RPMI8226 (cell line): Measurements from ENCODE around the gene TUBGCP6.

ENCODE experiments used
- DNase-seq: peaks from one replicate; pipeline ENCODE4 v3.0.0-alpha.2; 2015

Gene TUBGCP6

DNA sequence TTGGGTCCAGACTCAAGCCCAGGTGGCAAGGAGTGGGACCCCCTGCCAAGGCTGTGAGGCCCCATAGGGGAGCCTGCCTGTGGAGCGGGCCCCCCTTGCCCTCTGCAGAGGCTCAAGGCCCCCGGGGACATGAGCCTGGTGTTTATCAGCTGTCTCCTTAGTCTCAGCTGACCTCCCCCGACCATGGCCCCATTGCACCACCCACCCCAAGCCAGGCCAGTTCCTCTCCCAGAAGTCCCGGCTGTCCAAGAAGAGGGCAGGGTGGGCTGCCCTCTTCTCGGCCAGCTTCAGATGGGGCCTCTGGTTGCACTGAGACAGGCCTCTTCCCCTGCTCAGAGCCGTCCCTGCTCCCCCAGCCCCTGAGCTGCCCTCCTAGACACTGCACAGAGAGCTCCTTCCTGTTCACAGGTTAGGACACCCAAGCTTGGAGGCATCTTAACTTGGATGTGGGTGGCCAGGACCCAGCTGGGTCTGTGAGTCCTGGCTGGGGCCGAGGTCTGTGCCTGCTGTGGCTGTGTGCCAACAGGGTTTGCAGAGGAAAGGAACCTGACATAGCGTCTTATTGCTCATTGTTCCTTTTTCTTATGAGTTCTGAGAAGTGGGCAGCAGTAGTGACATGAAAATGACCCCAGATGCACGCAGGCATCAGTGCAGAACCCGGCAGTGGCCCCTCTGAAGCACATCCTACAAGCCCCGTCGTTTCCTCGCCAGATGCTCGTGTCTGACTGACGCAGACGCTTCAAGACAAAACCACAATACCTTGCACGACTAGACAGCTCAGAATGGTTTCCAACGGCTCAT lies 53.7 kb downstream of the TUBGCP6 start:
- DNase-seq: peak; percentile 91

DNA sequence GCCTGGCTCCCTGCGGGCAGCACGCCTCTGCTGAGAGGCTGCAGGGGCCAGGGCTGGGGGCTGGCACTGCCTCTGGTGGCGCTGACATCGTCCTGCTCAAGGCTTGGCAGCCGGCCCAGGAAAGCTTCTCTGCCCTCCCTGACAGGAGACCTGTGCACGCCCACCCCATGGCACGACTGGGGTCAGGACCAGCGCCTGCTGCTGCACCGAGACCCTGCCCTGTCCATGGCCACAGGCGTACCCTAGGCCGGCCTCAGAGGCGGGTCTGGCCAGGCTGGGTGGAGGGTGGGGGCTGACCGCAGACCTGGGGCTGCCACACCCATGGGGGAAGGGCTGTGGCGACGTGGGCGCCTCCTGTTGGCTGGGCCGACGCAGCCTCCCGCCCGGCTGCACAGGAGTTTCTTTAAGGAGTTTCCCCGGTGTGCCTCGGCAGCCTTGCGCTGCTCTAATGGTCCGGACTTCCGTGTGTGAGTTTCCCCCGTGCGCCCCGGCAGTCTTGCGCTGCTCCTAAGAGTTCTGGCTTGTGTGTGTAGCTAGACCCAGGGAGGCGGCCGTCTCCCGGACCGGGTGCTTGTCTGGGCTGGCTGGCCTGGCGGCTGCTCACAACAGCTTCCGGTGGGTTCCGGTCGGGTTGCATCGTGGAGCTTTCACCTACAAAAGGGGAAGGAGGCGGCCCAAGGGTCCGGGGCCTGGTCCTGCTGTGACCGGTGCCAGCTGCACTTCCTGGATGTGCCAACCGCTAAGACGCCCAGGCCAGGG lies 54.5 kb downstream of the TUBGCP6 start:
- peak; percentile 93 for DNase-seq

DNA sequence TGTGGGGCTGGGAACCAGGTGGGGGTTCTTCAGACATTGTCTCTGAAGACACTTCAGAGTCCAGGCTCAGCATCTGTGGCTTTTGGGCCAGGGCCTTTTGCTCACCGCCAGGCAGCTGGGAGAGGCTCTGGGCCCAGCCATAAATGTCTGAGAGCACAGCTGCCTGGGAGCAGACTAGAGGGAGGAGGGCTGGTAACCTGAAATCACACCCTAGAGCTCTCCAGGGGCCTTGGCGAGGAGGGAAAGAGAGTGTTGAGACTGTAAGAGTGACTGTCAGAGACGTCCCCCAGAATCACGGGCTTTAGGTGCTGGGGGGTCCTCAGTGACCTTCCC lies 55.0 kb downstream of the TUBGCP6 start:
- peak; percentile 81 for DNase-seq

DNA sequence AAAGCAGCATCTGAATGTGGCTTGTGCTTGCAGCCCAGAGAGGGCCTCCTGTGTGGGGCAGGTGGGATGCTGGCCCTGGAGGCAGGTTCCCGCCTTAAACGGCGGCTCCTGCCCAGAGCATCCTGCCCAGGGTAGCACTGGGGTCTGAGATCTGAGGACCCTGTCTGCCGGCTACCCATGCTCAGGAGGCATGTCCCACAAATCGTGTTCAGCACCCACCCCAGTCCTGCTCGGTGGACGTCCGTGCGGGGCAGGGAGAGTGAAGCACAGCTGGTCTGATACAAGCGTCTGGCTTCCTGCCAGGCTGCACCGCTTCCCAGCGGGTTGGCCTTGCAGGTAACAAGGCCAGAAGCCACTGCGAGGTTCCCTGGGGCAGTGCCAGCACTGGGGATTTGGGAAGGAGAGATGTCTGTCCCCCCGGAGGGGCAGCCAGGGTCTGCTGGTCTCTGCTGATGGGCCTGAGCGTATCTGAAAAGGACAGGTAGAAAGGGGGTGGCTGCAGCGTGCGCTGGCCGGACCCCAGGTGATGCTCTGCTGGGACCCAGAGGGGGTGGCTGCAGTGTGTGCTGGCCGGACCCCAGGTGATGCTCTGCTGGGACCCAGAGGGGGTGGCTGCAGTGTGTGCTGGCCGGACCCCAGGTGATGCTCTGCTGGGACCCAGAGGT lies 55.5 kb downstream of the TUBGCP6 start:
- peak; percentile 86 for DNase-seq

DNA sequence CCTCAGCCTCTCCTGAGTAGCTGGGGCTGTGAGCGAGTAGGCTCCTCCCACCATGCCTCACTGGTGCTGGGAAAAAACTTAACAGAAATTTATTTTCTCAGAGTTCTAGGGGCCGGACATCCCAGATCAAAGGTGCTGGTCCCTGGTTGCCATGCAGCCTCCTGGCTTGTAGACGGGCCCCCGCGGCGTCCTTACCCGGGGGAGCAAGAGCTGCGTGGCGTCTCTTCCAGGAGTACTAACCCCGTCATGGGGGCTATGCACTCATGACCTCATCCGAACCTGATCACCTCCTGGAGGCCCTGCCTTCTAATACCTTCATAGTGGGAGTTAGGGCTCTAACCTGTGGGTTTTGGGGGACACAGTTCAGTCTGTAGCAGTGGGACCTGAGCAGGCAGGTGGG lies 56.5 kb downstream of the TUBGCP6 start:
- DNase-seq: no peak

DNA sequence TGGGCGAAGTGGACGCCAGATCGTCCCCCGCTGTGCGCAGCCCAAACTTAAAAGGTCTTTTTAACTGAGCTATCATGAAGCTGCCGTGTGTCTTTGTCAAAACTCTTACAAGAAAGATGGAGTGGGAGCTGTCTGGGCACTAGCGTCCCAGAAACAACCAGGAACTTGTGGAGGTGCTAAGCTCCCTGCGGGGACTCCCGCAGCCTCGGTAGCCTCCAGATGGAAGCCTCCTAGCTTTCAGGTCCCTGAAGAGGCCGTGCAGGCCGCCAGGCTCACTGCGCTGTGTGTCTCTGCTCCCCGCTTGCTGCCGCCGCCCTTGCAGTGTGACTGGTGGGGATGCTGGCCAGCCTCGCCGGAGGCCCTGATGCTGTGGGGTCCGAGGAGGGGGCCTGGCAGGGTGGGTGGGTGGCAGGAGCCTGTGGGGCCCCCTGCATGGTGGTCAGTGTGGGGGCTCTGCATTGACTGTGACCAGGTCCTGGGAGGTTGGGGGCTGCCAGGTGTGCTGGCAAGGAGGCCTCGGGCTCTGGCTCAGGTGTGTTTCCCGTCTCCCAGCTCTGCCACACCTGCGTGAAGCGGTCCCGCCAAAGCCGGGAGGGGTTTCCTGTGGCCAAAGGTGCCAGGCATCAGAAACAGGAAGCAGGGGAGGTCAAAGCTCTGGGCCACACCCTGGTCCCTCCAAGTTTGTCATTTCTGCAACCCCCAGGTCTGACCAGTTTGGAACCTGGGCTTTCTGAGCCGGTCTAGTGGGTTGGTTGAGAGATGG lies 57.9 kb downstream of the TUBGCP6 start:
- peak; percentile 74 for DNase-seq

DNA sequence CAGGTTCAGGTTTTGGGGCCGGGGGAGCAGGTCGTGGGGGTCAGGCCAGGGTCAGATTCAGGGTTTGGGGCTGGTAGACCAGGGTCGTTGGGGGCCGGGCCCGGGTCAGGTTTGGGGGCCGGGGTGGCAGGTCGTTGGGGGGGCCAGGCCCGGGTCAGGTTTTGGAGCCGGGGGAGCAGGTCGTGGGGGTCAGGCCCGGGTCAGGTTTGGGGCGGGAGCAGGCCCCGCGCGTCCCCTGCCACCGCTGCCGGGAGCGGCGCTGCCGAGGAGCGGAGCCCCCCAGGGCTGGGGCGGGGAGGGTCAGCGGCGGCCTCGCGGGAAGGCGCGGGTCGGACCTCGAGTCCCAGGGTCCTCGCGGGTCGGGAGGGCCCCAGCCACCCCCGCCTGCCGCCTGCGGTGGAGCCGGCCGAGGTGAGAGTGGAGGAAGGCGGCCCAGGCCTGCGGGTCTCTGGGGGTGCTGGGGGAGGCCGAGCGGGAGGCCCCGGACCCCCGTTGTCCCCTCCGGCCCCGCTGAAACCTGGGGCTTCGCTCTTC lies 58.6 kb downstream of the TUBGCP6 start:
- no peak for DNase-seq

DNA sequence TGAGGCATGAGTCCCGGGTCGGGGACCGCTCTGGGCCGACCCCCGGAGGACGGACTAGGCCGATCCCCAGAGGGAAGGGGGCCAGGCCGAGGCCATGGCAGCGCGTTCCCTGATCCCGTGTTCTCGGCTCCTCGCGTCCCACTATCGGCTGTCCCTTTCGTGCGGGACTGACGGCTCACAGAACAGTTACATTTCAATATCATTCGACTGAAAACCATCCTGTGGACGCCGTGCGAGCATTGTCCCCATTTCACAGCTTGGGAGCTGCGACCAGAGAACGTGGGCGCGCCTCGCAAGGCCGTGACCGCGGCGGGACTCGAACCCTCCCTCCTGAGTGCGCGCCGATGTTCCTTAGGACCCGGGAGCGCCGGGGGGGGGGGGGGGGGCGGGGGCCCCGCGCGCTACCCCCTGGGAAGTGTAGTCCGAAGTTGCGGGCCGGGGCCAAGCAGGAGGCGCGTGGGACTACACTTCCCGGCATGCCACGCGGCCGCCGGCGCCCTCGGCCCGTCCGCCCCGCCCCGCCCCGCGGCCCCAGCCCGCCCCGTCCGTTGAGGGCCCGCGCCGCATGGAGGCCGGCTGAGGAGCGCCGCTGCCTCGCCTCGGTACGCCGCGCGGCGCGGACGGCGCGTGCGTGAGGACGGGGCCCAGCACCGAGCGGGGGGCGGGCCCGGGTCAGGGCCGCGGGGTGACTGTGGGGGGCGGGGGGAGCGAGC lies 59.3 kb downstream of the TUBGCP6 start, which contains the start of gene TRABD:
Gene TRABD, plus strand, starts transcription at position 539 of the 713 bp plus-strand sequence. CDS start 7,148 bp downstream, outside the sequence.
- peak; percentile 94 for DNase-seq

DNA sequence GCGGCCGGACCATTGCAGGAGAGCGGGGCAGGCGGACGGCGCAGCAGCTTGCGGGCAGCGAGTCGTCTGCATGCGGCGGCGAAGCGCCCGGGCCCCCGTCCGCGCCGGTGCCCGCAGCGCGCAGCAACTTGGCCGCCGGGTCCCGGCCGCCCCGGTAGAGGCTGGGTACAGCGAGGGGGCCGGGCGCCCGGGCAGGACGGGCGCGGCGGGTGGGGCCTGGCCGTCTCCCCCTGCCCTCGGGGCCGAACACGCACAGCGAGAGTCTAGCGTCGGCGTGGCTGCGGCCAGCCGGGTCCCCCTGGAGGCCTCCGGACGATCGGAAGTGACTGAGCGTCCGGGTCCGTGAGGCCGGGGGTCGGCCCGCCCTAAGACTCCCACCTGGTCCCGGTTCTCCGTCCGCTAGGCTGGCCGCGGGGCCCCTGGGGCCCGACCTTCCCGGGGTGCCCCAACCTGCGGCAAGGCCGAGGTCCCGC lies 59.9 kb downstream of the TUBGCP6 start:
- no peak for DNase-seq

DNA sequence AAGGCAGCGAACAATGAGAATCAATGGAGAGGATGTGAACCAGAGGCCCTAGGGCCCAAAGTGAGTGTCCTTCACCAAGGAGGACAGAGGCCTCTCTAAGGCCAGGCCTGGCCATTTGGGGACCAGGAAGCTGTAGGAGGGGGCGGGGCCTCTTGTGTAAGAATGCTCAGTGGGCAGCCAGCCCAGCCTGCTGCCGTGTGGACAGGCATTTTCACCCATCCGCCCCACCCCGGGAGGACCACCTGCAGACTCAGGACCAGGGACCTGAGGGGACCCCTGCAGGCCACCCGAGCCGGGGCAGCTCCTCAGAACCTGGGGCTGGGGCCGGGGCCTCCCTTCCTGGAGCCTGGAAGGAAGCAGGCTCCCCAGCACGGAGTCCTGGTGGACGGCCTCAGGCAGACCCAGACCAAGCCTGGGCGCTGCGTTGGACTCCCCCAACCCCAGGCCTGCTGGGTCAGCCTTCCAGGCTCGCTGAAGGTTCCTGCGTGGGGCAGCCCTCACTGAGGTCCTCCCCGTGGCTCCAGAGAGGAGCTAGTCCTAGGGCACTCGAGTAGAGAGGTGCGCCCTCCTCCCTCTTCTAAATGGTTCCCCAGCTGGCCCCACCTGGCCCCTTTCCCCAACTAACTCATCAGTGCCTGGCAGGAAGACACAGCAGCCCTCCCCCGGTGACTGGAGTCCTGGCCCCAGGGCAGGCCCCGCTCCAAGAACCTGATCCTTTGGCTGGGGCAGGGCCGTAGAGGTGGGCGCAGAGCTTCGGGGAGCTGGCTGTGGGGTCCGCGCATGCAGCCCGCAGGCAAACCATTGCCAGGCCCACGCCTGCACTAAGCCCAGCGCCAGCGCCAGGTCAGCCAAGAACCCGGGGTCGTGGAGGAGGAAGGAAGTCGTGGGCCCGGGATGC lies 60.6 kb downstream of the TUBGCP6 start:
- DNase-seq: no peak

DNA sequence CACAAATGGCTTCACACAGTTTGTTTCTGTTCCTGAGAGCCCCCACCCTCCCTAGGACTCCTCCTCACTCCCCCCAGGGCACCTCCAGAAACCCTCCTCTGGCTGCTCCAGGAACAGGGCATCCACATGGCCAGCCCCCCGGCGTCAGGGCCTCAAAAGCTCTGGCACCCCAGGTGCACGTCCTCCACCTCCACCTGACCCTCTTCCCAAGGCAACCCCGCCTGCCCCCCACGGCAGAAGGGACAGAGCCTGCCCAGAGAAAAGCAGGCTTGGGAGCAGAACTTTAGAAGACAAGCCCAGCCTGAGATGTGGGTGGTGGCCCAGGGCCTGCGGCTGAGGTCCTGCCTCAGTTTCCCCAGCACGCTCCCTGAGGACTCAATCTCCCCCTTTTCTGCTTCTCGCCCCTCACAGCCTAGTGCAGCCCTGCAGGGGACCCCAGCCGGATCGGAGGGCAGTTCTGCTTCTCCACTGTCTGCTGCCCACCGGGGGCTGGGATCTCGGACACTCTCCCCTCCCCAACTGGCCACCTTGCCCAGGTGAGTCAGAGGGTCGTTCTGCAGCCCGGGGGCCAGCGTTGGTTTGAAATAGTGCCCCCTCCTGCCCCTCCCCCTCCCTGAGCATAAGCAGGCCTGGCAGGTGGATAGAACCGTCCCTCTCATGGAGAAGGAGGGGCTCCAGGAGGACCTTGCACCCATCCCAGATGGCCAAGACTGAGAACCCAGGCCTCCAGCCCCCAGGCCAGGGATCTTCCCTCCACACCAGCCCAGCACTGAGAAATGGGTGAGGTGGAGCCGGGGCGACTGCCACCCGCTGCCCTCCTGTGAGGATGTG lies 61.5 kb downstream of the TUBGCP6 start:
- no peak for DNase-seq

DNA sequence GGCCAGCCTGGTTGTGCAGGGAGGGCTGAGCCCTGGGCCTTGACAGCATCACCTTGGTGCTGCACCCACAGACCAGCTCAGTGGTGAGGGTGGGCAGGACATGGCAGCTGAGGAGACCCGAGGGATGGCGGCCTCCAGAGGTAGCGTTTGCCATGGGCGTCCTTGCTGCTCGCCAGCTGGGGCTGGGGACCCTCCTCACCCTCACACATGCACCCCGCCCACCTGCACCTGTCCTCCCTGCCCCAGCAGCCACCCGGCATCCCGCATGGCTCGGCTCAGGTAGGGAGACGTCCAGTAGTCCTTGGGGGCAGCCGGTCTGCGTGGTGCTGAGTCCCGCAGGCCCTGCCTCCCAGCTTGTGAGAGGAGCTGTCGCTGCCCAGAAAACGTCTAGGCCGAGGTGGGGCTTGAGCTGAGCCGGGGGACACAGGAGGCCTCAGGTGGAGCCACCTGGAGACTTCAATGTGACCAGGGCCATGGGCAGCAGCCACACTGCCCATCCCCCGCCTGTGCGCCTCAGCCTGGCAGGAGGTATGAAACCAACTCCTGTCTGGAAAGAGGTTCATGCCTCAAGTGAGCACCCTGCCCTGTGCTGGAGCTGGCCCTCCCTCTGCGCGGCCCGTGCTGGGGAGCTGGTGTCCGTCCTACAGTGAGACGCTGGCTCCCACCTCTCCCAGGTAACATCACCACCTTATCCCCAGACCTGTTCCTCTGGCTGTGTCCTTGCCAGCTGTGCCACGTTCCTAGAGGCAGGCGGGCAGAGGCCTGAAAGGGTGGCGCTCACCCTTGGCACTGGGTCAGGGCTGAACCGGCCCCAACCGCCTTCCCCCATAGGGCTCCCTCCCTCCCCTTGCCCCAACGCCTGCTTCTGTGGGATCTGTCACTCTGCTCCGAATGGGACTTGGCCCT lies 62.4 kb downstream of the TUBGCP6 start:
- peak; percentile 47 for DNase-seq

DNA sequence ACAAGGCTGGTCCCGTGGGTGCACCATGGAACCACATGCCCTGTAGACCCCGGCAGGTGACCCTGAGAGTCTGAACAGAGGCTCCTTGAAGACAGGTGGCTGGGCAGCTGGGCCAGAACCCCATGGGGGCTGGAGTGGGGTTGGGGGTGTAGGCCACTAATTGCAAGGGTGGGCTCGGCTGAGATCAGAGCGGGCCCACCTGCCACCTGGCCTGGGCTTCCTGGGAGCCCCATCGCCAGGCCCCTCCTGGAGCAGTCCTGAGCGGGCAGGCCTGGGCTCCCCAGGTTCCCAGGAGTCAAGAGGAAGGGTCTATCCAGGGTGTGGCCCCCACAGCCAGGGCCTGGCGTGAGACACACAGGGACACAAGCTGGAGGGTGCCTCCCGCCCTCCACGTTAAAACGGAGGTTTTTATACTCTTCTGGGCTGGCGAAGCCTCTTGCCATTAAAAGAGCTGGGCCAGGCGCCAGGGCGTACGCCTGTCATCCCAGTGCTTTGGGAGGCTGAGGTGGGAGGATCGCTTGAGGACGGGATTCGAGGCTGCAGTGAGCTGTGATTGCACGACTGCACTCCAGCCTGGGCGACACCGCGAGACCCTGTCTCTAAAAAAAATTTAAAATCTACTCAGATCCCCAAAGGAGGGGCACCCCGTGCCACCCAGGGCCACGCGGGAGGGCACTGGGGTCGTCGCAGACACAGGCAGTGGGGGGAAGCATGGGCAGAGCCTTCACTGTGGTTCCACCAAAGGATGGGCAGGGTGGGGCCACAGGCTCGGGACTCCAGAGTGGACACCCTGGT lies 63.9 kb downstream of the TUBGCP6 start:
- DNase-seq: no peak

DNA sequence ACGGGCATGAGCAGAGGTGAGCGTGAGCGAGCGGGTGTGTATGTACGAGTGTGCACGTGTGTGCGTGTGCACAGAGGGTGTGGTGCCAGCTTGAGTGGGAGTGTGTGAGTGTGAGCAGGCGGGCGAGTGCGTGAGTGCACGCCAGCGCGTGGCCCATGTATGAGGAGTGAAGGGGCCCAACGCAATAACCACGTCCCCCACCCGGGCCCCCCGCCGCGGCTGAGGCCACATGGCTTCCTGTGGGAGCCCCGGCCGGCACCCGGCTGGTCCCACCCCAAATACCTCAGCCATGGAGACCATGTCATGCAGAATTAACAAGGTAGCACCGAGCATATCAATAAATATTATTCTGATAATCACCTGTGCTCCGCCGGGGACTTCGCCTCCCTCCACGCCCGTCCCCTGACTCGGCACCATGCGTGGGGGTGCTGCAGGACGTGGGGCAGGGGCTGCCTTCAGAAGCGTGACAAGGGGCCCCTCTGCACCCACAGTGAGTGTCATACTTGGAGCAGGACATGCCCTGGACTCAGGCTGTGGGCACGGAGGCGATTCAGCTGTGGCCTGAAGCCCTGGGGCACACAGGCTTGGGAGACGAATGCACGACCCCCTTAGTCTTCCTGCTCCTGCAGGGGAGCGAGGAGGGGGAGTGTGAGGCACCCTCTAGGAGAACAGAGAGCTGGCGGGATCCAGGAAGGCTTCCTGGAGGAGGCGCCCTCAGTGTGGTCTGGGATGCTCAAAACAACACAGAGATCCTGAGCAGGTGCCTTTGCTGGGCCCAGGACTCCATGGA lies 64.7 kb downstream of the TUBGCP6 start:
- no peak for DNase-seq

DNA sequence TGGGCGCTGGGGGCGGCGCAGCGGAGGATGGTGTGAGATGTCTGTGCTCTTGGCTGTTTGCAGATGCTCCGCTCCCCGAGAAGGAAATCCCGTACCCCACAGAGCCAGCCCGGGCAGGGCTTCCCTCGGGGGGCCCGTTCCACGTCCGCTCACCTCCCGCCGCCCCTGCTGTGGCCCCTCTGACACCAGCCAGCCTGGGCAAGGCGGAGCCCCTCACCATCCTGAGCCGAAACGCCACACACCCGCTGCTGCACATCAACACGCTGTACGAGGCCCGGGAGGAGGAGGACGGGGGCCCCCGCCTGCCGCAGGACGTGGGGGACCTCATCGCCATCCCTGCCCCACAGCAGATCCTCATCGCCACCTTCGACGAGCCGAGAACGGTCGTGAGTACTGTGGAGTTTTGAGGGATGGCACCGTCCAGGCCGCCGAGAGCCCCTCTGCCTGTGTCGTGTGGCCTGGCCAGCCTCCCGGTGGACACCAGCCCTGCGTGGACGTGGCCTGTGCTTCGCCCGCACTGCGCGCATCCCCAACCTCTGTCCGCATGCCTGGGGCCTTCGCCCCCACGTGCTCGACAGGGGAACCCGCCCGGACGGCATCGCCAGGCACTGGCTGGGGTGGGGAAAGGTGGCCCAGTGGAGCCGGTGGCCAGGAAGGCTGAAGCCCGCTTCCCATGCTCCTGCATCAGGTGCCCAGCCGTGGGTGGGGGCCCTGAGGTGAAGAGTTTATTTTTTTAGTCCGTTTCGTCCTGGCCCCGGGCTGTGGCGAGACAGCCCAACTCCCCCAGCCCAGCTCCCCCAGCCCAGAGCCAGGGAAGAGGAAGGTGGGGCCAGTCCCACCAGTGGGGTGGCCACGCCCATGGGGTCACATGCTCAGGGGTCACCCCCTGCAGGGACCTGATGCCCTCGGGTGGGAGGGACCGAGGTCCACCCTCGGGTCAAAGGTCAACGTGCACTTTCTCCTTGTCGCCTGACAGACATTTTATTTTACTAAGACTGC lies 65.7 kb downstream of the TUBGCP6 start:
- DNase-seq: no peak

DNA sequence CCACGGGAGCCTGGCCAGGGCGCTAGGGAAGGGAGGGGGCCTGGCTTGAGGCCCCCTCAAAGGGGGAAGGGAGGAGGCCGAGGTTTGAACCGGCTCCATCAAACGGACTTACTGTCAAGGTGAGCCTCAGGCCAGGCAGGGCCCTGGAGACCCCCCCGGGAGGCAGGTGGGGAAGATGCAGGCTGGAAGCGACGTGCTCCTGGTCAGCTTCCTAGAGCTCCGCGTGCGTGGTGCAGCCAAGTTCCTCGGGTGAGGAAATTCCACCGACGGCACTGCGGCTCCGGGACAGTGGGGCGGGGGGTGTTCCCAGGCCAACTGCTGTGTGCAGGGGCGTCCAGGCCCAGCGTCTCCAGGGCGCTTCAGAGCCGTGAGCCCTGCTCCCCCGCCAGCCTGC lies 66.4 kb downstream of the TUBGCP6 start:
- no peak for DNase-seq
